ENCODE results near the gene MBP.

- TF ChIP-seq CTCF (IDR thresholded peaks at IDR 0.05) (no peak), POLR2A (IDR thresholded peaks at IDR 0.05) (no peak)
Observed at GRCh38 chr18:77167251-77167650, 34.7 kb upstream of the MBP start.

All from thyroid gland (tissue), 4 donors.